ENCODE measurements around the gene C22orf23. TPM values are rescaled to one million over a fixed set of nuclear protein-coding genes. Genes with fewer than 3 reads are reported as not detected.

C22orf23 gene
- total RNA-seq, 3 donors from 2014 or later = not detected

- no peak for DNase-seq
- no peak for TF ChIP-seq CTCF (IDR thresholded peaks at IDR 0.05)
- H3K9me3 ChIP-seq = no peaks in the 10 kb centered on the region
- H3K4me1 ChIP-seq (ENCODE audit: low read depth) = no peaks in the 10 kb centered on the region
- H3K4me3 ChIP-seq = no peak overlapping the region
- H3K36me3 ChIP-seq (ENCODE audit: low read depth) = no peaks in the 10 kb centered on the region
- intact Hi-C loops (cut with DNase I, micrococcal nuclease) = no loop called here
- no peak for ATAC-seq
These were observed 37.1 kb downstream of the C22orf23 start for GRCh38 chr22:37916311-37916710.

- DNase-seq (no peak), ATAC-seq (no peak)
- no peak for TF ChIP-seq CTCF (IDR thresholded peaks at IDR 0.05)
- Histone ChIP-seq H3K9me3 (no peaks in the 10 kb centered on the region), H3K4me3 (no peak overlapping the region), H3K36me3 (ENCODE audit: low read depth) (no peaks in the 10 kb centered on the region), H3K4me1 (ENCODE audit: low read depth) (no peaks in the 10 kb centered on the region)
- intact Hi-C loops (cut with DNase I, micrococcal nuclease) = no loop called here
These were observed 40.1 kb downstream of the C22orf23 start for GRCh38 chr22:37913233-37913721.

- DNase-seq = no peak
- ATAC-seq = no peak
- no peaks in the 10 kb centered on the region for H3K9me3 ChIP-seq
- no peaks in the 10 kb centered on the region for H3K4me1 ChIP-seq (ENCODE audit: low read depth)
- intact Hi-C loops (cut with DNase I, micrococcal nuclease) = no loop called here
- no peak overlapping the region for H3K4me3 ChIP-seq
- TF ChIP-seq CTCF (IDR thresholded peaks at IDR 0.05) = no peak
- H3K36me3 ChIP-seq (ENCODE audit: low read depth) = no peaks in the 10 kb centered on the region
These were observed 41.2 kb downstream of the C22orf23 start for GRCh38 chr22:37912171-37912570.

- Histone ChIP-seq H3K9me3 (no peaks in the 10 kb centered on the region), H3K36me3 (ENCODE audit: low read depth) (no peaks in the 10 kb centered on the region), H3K4me1 (ENCODE audit: low read depth) (peaks cover 4% of the 10 kb centered on the region), H3K4me3 (no peak overlapping the region)
- DNase-seq (no peak), ATAC-seq (no peak)
- TF ChIP-seq CTCF (IDR thresholded peaks at IDR 0.05) = no peak
- intact Hi-C loops (cut with DNase I, micrococcal nuclease) = no loop called here
These were observed 41.7 kb downstream of the C22orf23 start for GRCh38 chr22:37911697-37912096.

GRCh38 chr22:37910890-37911672, 42.3 kb downstream of the C22orf23 start:
- no peak for DNase-seq
- H3K4me3 ChIP-seq = no peak overlapping the region
- intact Hi-C loops (cut with DNase I, micrococcal nuclease) = no loop called here
- peaks cover 4% of the 10 kb centered on the region for H3K4me1 ChIP-seq (ENCODE audit: low read depth)
- H3K36me3 ChIP-seq (ENCODE audit: low read depth) = no peaks in the 10 kb centered on the region
- TF ChIP-seq CTCF (IDR thresholded peaks at IDR 0.05) = no peak
- ATAC-seq = no peak
- no peaks in the 10 kb centered on the region for H3K9me3 ChIP-seq
